GM21529 (cell line): ENCODE data around the gene TM9SF4.
"Not testable (repeated sequence)": the region's sequence is repeated elsewhere in the genome, so short reads cannot be mapped to it uniquely, and the experiment has no call there.

Experiments used
- ATAC-seq: cut with Tn5 transposase; IDR thresholded peaks from one replicate; pipeline ENCODE4 v1.9.1; 2021; ENCODE audit not compliant: unreplicated experiment

Gene TM9SF4

DNA sequence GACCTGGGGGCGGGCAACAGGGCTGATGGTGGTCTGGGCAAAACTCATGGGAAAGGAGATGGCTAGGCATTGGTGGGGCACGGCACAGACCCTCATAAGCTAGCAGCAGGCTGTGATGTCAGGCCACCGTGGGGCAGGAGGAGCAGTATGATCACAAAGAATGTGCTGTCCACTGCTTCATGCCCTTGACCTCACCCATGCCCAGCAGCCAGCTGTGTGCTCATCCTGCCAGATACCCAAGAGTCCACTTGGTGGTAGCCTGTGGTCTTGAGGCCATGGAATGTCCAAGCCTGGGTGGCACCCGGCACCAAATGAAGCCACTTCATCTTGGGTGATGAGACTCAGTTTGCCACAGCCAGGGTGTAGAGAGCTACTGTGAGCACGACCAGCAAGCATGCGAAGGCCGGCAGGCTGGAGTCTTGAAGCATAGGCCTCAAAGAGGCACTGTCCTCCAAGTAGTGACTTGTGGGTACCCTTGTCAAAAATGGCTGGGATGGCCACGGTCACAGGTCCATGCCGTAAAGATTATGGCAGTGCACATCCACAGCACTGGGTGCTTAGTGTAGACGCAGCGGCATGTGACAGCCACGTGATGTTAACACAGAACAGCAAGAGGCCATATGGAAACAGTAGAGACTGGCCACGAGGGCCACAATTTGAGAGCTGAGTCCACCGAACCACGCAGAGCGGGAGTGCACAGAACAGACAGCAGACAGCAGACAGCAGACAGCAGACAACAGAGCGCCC is 79.0 kb downstream of the TM9SF4 start:
- ATAC-seq: no peak

GRCh38 chr20:32189123-32189410 is 79.6 kb downstream of the TM9SF4 start:
- ATAC-seq: no peak

GRCh38 chr20:32189691-32190615 is 80.4 kb downstream of the TM9SF4 start:
- no peak for ATAC-seq

GRCh38 chr20:32190616-32191415 is 81.3 kb downstream of the TM9SF4 start:
- ATAC-seq: no peak

DNA sequence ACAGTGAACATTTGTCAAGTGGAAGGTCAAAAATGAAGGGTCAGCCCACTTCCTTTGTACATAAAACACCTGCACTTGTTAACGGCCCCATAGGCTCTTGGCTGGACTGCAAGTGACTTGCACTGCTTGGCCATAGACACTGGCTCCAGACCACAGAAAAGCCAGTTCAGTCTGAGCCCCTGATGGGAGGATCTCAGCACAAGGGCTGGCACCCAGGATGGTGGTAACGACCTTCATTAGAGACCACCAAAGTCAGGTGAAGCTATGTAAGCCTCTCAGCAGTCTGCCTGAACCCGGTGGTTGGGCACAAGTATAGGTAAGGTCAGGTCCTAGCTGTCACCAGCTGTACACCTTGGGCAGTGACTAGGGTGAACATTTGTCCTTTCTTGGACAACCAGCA is 81.9 kb downstream of the TM9SF4 start:
- ATAC-seq: no peak

DNA sequence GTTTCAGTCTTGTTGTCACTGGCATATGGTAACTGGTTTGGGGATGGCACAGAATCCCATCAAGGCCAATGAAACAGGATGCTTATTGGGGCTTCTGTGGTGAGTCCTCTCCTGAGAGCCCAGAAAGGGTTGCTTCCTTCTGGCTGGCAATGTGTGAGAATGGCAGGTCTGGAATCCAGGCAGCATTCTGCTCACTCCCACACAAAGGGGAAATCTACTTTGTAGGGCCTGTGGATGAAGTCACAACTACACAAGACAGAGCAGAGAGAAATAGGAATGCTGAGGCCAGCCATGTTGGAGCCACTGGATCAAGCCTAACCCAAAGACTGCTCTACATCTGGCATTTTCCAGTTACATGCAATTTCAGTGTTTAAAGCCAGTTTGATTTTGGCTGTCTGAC is 82.4 kb downstream of the TM9SF4 start:
- no peak for ATAC-seq

DNA sequence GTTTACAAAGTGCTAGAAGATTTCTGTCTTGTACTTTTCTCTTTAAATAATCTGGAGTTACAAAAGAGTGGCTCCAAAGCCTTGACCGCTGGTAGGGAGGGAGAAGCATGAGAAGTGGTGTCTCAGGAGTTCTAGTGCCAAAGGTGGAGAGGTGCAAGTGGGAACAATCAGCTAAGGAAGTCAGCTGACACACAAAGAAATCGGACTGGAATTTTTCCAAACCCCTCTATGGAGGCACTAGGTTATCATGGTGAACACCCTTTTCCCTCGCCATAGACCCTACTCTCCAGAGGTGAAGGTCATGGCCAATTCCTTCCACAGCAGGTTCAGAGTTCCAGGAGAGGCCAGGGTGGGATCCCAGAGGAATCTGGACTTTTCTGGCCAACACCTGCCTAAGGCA is 83.2 kb downstream of the TM9SF4 start:
- no peak for ATAC-seq

- not testable (repeated sequence) for ATAC-seq
Measured at GRCh38 chr20:32193336-32193735, 83.8 kb downstream of the TM9SF4 start.

DNA sequence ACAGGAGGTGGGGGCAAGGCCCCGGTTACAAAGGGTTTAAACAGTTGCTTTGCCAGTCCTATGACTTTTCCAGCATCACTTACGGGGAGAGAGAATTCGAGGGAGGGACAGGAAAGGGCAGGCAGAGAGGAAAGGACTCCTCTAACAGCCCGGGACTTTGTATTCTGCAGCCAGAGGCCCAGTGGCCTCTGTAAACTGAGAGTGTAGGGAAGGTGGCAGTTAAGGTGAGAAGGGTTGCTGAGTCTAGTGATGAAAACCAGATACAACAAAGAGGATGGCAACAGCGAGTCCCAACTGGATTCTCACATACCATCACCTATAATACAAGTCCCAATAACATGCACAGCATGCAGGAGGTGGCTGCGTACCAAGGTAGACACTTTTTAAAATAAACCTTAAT is 84.5 kb downstream of the TM9SF4 start:
- ATAC-seq: no peak

DNA sequence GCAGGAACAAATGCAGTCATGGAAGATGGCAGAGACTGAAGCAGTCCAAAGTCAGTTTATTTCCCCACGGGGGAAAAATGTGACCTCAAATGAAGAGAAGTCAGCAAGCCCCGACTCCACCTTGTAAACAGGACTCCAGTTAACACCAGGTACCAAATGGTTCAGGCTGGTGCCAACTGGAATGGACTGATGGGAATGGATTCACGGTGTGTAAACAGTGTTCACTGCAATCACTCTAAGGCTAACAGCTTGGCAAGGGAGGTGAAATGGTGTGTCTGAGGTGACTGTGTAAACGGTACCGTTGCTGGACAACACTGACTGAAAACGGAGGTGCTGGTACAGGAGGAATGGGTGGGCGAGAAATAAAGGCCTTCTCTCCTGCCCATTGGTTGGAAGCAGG is 86.1 kb downstream of the TM9SF4 start:
- no peak for ATAC-seq

DNA sequence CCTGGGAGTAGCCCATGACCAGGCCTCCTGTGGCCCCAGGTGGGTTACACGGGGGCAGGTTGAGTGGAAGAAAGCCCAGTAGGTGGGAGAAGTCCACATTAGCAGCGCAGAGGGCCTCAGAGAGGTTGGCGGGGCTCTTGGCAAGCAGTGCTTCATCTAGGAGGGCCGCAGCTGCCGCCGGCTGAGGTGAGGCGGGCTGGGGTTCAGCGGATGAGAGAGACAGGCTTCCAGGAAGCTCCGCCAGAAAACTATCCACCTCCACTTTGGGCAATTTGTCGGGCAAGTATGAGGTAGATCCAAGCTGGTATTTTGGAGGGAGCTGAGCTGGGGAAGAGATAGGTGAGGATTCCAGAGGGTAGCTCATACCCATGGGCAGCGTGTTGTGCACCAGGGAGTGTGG is 87.1 kb downstream of the TM9SF4 start:
- ATAC-seq: not testable (repeated sequence)

DNA sequence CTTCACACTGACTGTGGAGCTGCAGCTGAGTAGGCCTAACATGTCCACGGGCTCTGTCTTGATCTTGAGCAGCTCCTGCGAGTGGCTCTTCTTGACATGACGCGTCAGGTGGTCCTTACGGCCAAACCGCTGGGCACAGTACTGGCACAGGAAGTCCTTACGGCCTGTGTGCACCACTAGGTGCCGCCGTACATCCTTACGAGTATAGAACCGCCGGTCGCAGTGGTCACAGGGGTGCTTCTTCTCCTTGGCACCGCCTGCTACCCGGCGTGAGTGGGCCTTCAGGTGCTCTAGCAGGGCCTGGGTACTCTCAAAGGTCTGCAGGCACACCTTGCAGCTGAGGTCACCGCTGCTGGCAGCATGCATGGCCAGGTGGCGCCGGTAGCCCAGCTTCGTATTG is 87.6 kb downstream of the TM9SF4 start:
- not testable (repeated sequence) for ATAC-seq

DNA sequence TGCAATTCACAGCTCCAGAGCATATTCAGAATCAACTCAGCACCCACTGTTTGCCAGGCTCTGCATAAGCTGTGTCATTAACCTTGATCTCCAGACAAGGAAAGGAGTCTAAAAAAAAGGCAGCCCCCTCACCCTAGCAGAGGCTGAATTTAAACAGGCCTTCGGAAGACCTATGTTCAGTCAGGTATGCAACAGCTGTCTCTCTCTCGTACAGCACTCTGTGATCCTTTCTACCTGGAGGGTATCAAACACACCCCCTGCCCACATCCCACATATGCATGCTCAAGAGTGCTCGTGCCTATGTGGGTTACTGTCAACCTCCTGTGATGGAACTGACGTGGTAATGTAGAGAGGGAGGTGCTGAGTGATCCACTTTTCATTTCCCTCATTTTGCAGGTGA is 89.5 kb downstream of the TM9SF4 start:
- no peak for ATAC-seq

DNA sequence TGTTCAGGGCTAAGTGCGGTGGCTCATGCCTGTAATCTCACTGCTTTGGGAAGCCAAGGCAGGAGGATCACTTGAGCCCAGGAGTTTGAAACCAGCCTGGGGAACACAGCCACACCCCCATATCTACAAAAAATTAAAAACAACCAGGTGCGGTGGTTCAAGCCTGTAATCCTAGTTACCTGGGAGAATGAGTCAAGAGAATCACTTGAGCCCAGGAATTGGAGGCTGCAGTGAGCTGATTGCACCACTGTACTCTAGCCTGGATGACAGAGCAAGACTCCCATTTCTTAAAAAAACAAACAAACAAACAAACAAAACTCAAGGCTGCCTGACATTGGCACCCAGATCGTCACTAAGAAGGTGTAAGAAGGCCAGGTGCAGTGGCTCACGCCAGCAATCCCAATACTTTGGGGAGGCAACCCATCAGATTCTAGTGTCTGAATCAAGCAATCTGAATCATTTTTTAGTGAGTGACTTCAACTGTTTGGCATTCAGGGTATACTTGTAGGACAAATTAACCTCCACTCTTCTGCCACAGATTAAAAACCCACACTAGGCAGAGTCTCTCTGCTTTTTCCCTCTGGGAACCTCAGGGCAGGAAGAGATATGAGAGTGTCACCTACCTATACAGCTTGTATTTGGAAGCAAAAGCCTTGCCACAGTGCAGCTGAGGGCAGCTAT is 91.9 kb downstream of the TM9SF4 start:
- ATAC-seq: no peak

DNA sequence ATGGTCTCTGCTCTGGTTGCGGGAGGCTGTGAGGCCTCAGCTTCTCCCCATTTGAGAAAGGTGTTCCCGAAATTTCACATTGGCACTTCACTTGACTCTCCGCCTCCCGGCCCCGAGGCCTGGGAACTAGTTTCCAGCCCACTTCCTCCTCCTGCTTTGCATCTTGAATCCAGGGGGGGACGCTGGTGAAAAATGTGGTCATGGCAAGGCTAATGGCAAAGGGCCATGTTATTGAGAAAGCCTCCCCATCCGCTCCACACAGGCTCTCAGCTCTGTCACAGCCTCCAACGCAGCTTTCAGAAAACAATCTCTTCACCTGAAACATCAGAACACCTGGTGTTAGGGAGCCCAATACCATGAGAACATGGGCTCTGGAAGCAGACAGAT is 92.5 kb downstream of the TM9SF4 start:
- ATAC-seq: no peak

DNA sequence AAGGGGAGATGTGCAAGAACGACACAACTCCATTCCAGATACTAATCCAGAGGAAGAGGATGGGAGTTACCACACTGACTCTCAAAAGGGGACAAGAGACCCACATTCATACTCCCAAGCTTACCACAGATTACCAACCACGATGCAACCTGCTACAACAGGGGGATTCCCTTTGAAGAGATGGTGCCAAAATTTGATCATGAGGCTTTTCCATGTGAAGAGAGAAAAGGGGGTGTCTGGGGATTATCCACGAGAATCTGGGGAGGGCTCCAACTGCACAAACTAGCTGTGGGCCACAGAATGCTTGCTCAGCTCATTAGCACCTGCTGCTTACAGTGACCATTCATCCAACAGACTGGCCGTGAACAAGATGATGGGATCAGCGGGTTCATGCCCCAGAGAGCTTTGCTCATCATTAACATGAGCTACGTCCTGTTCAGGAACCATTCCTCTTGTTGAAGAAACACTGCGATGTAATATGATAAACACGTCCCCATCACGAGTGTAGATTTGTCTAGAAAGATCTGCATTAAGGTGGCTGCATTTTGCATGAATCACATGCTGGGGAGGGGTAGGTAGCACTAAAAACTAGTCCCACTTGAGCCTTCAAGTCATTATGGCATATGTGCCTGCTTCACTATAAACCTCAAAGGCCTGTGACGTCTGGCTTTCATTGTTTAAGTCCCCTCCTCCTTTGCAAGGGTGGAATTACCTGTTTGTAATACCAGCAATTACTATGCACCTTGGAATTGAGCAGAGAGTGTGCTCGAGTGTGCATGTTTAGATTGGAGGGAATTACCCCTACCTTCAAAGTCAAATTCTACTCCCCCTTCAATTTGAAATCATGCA is 94.1 kb downstream of the TM9SF4 start:
- no peak for ATAC-seq

DNA sequence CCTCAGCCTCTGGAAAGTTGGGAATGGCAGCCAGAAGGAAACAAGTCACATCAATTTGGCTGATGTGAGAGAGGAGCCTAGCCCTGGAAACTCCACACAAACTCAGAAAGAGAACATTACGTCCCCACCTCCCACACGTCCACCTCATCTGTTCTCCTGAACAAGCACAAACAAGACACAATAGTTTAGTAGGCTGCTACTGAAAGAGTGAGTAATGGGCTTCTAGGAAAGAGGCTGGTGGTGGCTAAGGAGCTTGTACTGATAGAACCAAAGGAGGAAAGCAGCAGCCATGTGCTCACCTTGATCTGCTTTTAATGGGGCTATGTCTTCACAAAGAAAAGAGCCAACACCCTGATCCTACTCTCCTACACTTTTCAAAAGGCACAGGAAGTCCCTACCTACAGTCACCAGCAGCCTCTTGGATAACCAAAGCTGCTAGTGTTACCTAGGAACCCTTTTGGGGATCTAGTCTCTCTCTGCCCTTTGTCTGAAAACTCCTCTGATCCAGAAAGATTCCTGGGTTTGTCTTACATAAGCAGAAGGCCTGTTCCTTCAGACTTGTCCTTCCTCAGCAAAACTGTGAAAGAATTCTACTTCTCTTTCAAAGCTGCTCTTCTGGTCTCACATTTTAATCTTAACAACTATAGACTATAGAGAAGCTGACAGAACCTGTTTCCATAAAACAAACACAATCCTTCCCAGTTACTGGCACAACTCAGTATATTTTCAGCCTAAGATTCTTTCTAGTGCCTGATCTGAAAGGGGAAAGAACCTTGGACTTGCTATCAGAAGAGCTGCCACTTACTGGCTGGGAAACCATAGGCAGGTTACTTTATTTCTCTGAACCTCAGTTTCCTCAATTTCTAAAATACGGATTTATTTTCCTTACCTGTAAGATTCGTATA is 94.9 kb downstream of the TM9SF4 start:
- ATAC-seq: no peak

GRCh38 chr20:32205110-32205842 is 95.8 kb downstream of the TM9SF4 start:
- ATAC-seq: no peak
